Measurements from ENCODE around the gene PCSK4. TPM values are rescaled to one million over a fixed set of nuclear protein-coding genes. Genes with fewer than 3 reads are reported as not detected.
A peak's percentile ranks its signal among the peaks of the same experiment; 100 is the strongest.
"Not testable (repeated sequence)": the region's sequence is repeated elsewhere in the genome, so short reads cannot be mapped to it uniquely, and the experiment has no call there.

The PCSK4 gene
- total RNA-seq = under 1 TPM; 0.46 to 0.50 (median 0.49) TPM

DNA sequence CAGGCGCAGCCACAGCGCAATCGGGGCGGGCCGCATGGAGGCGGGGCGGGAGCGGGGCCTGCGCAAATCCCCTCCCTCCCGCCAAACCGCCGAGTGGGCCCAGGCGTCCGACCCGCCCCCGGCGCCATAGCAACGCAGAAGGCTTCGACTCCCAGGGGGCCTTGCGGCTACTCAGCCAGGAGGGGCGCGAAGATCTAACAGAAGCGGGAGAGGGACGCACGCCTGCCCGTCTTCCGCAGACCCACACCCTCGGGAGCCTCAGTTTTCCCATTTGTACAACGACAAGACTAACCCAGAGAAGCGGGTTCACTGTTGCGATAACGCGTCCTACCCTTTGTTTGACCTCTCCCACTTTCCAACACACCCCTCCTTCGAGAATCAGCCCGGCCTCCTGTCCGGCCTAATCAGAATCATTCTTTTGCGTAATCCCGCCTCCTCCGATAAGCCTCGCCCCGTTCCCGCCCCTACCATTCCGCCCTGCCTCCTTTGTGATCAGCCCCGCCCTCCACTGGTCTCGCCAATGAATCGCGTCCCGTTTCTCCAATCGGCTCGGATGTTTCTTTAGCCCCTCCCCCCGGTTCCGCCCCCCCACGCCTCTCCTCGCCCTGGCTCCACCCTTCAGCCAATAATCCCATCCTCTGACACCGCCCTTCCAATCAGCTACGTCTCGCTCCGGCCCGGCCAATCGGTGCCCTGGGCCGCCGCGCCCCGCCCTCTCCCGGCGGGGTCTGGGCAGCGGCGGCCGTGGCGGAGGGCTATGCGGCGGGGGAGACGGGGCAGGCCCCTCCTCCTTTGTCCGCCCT is at the start of gene PCSK4:
TSS of gene PCSK4 (minus strand) at position 40 of the 803 bp plus-strand sequence. CDS start at position 36, 4 bp downstream.
- Mint-ChIP-seq H3K9me3 (no peaks in the 10 kb centered on the region), H3K27me3 (ENCODE audit: low read depth) (no peaks in the 10 kb centered on the region), H3K36me3 (ENCODE audit: insufficient read depth) (no peaks in the 10 kb centered on the region), H3K4me3 (peak within 1 kb of the TSS; percentile 84), H3K4me1 (ENCODE audit: low read depth) (peaks cover 12% of the 10 kb centered on the region)
- ATAC-seq (peak; percentile 90 to 91), DNase-seq (peak; percentile 98)

DNA sequence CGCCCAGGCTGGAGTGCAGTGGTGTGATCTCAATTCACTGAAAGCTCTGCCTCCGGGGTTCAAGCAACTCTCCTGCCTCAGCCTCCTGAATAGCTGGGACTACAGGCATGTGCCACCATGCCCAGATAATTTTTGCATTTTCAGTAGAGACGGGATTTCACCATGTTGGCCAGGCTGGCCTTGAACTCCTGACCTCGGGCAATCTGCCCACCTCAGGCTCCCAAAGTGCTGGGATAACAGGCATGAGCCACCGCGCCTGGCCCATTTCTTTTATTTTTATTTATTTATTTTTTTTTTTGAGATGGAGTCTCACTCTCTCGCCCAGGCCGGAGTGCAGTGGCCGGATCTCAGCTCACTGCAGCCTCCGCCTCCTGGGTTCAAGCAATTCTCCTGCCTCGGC is 49.6 kb upstream of the PCSK4 start:
- H3K4me3 Mint-ChIP-seq; ATAC-seq; H3K4me1 Mint-ChIP-seq (ENCODE audit: low read depth); DNase-seq; H3K9me3 Mint-ChIP-seq; H3K36me3 Mint-ChIP-seq (ENCODE audit: insufficient read depth): not testable (repeated sequence)
- H3K27me3 Mint-ChIP-seq (ENCODE audit: low read depth) = peaks cover 50% of the 10 kb centered on the region

DNA sequence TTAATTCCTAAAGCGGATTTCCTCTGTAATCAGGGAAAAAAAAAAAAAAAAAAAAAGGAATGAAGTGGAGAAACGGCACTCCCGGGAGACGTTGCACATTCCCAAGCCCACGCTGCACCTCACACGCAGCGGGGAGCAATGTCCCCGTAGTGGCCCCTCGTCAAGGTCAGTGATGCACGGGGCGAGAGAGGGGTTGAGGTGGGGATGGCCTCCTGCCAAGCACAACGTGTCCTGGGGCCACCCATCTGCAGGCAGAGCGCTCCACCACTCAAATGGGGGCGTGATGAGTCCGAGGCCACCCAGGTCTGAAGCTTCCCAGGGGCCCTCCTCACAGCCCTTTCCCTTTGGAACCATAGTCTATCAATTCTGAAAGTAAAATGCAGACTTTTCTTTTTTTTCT is 48.8 kb upstream of the PCSK4 start:
- H3K4me3 Mint-ChIP-seq = no peak overlapping the region
- H3K9me3 Mint-ChIP-seq = no peaks in the 10 kb centered on the region
- ATAC-seq (no peak), DNase-seq (no peak)
- H3K27me3 Mint-ChIP-seq (ENCODE audit: low read depth) = peaks cover 47% of the 10 kb centered on the region
- no peaks in the 10 kb centered on the region for H3K36me3 Mint-ChIP-seq (ENCODE audit: insufficient read depth)
- H3K4me1 Mint-ChIP-seq (ENCODE audit: low read depth) = no peaks in the 10 kb centered on the region

DNA sequence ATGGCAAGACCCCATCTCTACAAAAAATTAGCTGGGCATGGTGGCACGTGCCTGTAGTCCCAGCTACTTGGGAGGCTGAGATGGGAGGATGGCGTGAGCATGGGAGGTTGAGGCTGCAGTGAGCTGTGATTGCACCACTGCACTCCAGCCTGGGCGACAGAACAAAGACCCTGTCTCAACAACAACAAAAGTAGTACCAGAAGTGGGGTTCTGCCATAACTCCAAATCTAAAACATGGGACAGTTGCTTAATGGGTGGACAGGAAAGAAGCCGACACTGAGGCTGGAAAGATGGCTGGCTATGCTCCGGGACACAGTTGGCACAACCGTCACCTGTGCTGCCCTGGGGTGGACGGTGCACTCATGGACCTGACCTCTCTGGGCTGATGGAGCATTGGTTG is 45.5 kb upstream of the PCSK4 start:
- not testable (repeated sequence) for DNase-seq, ATAC-seq

DNA sequence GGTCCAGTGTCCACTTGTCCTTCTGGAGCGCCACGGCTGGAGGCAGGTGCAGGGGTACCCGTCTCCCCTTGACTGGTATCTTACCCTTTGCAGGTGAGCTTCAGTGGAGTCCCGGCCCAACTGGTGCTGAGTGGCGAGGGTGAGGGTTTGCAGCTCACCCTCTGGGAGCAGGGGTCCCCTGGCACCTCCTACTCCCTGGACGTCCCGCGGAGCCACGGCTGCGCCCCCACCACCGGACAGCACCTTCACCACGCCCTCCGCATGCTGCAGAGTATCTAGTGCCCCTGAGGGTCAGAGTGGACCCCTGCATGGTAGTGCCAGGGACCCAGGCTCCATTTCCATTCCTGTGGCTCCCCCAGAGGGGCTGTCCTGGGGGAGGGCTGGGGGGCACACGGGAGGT is 44.8 kb upstream of the PCSK4 start:
- ATAC-seq = no peak
- Mint-ChIP-seq H3K9me3 (no peaks in the 10 kb centered on the region), H3K4me3 (no peak overlapping the region), H3K27me3 (ENCODE audit: low read depth) (peaks cover 36% of the 10 kb centered on the region), H3K4me1 (ENCODE audit: low read depth) (no peaks in the 10 kb centered on the region), H3K36me3 (ENCODE audit: insufficient read depth) (no peaks in the 10 kb centered on the region)
- DNase-seq = no peak

More for the DNA sequence above, 45.5 kb upstream of the PCSK4 start:
- not testable (repeated sequence) for H3K4me1 Mint-ChIP-seq (ENCODE audit: low read depth); H3K4me3 Mint-ChIP-seq; H3K9me3 Mint-ChIP-seq; H3K36me3 Mint-ChIP-seq (ENCODE audit: insufficient read depth)
- peaks cover 40% of the 10 kb centered on the region for H3K27me3 Mint-ChIP-seq (ENCODE audit: low read depth)

DNA sequence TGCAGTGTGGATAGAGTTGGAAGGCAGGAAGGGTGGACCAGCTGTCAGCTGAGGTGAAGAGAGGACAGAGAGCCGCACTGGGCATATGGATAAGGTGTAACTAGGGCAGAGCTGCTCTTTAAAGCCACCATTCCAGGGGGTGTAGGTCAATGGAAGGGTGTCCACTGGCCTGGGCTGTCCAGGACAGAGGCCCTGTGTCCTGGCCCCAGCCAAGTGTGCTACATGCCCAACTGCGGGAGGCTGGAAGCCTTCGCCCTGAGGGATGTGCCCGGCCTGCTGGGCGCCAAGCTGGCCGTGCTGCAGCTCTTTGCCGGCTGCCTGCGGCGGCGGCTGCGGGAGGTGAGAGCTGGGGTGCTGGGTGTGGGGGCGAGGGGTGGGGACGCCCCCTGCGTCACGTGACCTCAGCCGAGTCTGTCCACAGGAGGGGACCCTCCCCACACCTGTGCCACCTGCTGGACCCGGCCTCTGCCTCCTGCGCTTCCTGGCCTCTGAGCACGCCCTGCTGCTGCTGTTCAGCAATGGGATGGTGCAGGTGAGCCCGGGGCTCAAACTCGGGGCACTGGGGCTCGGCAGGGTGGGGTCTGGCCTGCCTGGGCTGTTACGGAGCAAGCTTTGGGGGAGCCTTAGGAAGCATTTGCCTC is 43.5 kb upstream of the PCSK4 start:
- DNase-seq (no peak), ATAC-seq (no peak)
- Mint-ChIP-seq H3K36me3 (ENCODE audit: insufficient read depth) (no peaks in the 10 kb centered on the region), H3K9me3 (no peaks in the 10 kb centered on the region), H3K4me3 (no peak overlapping the region), H3K27me3 (ENCODE audit: low read depth) (peaks cover 38% of the 10 kb centered on the region), H3K4me1 (ENCODE audit: low read depth) (no peaks in the 10 kb centered on the region)

DNA sequence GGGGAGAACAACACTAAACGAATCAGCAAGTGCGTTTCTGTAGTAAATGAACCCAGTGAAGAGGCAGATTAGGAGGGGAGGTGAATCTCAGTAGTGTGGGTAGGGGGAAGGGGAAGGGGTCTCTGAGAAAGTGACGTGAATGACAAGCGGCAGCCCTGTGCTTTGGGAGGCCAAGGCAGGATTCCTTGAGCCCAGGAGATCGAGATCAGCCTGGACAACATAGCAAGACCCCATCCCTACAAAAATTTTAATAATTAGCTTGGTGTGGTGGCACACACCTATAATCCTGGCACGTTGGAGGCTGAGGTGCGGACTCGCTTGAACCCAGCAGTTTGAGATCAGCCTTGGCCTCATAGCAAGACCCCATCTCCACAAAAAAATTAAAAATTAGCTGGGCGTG is 41.9 kb upstream of the PCSK4 start:
- ATAC-seq (no peak), DNase-seq (no peak)
- H3K4me1 Mint-ChIP-seq (ENCODE audit: low read depth) = no peaks in the 10 kb centered on the region
- H3K36me3 Mint-ChIP-seq (ENCODE audit: insufficient read depth) = no peaks in the 10 kb centered on the region
- H3K9me3 Mint-ChIP-seq = no peaks in the 10 kb centered on the region
- H3K4me3 Mint-ChIP-seq = no peak overlapping the region
- H3K27me3 Mint-ChIP-seq (ENCODE audit: low read depth) = peaks cover 31% of the 10 kb centered on the region

DNA sequence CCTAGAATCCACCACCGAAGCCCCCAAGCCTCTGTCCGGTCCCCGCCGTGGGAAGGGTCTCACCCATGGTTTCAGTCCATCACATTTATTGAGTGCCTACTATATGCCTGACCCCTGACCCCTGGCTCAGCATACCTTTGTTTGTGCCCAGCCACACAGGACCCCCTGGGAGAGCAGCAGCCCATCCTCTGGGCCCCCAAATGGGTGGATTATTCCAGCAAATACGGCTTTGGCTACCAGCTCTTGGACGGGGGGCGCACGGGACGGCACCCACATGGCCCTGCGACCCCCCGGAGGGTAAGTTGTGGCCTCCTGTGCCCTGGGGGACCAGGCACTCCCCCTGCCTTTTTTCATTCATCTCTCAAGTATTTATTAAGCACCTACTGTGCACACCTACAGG is 41.4 kb upstream of the PCSK4 start:
- H3K27me3 Mint-ChIP-seq (ENCODE audit: low read depth) = peaks cover 33% of the 10 kb centered on the region
- no peaks in the 10 kb centered on the region for H3K4me1 Mint-ChIP-seq (ENCODE audit: low read depth)
- DNase-seq (no peak), ATAC-seq (no peak)
- H3K9me3 Mint-ChIP-seq = no peaks in the 10 kb centered on the region
- no peak overlapping the region for H3K4me3 Mint-ChIP-seq
- no peaks in the 10 kb centered on the region for H3K36me3 Mint-ChIP-seq (ENCODE audit: insufficient read depth)

DNA sequence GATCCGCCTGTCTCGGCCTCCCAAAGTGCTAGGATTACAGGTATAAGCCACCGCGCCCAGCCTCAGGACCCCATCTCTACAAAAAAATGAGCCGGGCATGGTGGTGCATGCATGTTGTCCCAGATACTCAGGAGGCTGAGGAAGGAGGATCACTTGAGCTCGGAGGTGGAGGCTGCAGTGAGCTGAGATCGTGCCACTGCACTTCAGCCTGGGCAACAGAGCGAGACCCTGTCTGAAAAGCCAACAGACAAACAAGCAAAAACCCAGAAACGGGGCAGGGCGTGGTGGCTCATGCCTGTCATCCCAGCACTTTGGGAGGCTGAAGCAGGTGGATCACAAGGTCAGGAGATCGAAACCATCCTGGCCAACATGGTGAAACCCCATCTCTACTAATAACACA is 40.7 kb upstream of the PCSK4 start:
- H3K9me3 Mint-ChIP-seq; H3K4me1 Mint-ChIP-seq (ENCODE audit: low read depth); DNase-seq; H3K36me3 Mint-ChIP-seq (ENCODE audit: insufficient read depth); H3K4me3 Mint-ChIP-seq; ATAC-seq: not testable (repeated sequence)
- H3K27me3 Mint-ChIP-seq (ENCODE audit: low read depth) = peaks cover 38% of the 10 kb centered on the region

DNA sequence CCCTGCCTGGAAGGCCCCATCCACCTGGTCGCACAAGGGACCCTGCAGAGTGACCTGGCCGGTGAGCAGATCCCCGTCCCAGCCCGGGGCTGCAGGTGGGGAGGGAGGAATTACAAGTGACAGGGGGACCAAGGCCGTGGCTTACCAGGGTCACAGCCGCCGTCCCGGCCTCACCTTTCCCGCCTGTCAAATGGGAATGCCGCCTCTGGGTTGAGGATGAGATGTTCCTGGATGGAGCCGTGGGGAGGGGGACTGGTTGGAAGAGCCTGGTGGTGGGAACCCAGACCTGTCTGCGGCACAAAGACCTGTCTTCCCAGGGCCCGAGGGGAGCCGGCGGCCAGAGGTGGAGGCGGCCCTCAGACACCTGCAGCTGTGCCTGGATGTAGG is 39.3 kb upstream of the PCSK4 start:
- Mint-ChIP-seq H3K9me3 (no peaks in the 10 kb centered on the region), H3K36me3 (ENCODE audit: insufficient read depth) (no peaks in the 10 kb centered on the region), H3K4me1 (ENCODE audit: low read depth) (peaks cover 5% of the 10 kb centered on the region), H3K4me3 (no peak overlapping the region), H3K27me3 (ENCODE audit: low read depth) (peaks cover 44% of the 10 kb centered on the region)
- no peak for DNase-seq
- ATAC-seq = no peak

DNA sequence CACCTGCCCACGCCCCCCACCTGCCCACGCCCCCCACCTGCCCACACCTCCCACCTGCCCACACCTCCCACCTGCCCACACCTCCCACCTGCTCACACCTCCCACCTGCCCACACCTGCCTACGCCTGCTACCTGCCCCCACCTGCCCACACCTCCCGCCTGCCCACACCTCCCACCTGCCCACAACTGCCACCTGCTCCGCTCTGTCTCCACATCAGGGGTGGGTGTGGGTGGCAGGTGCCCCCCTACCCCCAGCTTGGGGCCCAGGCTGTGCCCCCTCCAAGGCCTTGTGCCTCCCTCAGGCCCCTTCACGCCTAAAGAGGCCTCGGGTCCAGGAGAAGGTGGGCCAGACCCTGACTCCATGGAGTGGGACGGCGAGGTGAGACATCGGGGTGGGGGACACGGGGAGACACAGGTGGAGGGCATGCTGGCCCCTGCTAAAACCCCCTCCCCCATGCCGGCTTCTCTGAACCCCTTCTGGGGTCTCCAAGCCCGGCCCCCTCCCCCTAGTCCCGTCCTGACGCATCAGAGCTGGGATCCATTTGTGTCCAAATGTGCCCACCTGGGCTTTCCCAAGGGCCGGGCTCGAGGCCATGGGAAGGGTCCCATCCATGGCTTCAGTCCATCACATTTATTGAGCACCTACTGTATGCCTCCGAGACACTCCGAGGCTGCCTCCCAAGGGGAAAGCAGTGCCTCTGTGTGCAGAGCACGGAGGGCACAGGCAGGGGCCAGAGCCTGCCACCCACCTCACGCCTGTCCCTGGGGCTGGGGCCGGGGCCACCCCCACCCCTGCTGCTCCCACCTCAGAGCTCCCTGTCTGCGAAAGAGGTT is 38.7 kb upstream of the PCSK4 start:
- Mint-ChIP-seq H3K36me3 (ENCODE audit: insufficient read depth) (no peaks in the 10 kb centered on the region), H3K9me3 (no peaks in the 10 kb centered on the region), H3K4me3 (no peak overlapping the region), H3K4me1 (ENCODE audit: low read depth) (peaks cover 7% of the 10 kb centered on the region), H3K27me3 (ENCODE audit: low read depth) (peaks cover 43% of the 10 kb centered on the region)
- DNase-seq (no peak), ATAC-seq (no peak)

DNA sequence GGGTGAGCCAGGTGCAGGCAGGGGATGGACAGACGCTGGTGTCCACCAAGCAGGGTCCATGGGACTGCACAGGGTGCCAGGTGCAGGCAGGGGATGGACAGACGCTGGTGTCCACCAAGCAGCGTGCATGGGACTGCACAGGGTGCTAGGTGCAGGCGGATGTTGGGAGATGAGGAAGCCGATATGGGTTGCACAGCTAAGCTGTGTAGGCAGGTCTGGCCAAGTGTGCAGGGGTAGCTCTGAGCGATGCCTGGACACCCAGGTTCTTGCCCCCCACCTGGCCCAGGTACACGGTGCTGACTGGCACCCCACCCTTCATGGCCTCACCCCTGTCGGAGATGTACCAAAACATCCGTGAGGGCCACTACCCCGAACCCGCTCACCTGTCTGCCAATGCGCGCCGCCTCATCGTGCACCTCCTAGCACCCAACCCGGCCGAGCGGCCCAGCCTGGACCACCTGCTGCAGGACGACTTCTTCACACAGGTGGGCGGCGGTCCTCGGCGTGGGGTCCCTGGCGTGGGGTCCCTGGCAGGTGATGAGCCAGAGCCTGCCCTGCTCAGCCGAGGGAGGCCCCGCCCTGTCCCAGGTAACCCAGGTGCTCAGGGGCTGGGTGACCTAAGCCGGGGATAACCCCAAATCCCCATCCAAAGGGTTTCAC is 37.6 kb upstream of the PCSK4 start:
- no peaks in the 10 kb centered on the region for H3K36me3 Mint-ChIP-seq (ENCODE audit: insufficient read depth)
- no peak overlapping the region for H3K4me3 Mint-ChIP-seq
- no peaks in the 10 kb centered on the region for H3K9me3 Mint-ChIP-seq
- H3K4me1 Mint-ChIP-seq (ENCODE audit: low read depth) = peaks cover 7% of the 10 kb centered on the region
- peaks cover 44% of the 10 kb centered on the region for H3K27me3 Mint-ChIP-seq (ENCODE audit: low read depth)
- ATAC-seq (no peak), DNase-seq (no peak)

DNA sequence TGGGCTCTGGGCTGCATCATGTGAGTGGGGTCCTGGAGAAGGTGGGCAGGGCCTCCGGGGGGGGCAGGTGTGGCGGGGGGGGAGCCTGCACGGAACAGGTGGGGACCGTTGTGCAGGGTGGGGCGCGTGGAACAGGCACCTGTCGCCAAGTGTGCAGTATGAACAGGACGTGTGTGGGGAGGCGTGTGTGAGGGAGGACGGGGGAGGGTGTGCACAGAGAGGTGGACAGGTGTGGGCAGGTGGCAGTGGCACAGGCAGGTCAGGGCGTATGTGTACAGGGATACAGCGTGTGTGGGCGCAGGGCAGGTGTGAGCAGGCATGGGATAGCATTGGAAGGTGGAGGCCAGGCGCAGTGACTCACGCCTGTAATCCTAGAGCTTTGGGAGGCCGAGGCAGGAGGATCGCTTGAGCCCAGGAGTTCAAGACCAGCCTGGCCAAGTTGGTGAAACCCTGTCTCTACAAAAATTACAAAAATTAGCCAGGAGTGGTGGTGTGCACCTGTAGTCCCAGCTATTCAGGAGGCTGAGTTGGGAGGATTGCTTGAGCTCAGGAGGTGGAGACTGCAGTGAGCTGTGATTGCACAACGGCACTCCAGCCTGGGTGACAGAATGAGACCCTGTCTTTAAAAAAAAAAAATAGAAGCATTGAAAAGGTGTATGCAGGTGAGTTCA is 37.0 kb upstream of the PCSK4 start:
- ATAC-seq (no peak), DNase-seq (no peak)
- no peak overlapping the region for H3K4me3 Mint-ChIP-seq
- H3K4me1 Mint-ChIP-seq (ENCODE audit: low read depth) = peaks cover 7% of the 10 kb centered on the region
- H3K9me3 Mint-ChIP-seq = no peaks in the 10 kb centered on the region
- H3K36me3 Mint-ChIP-seq (ENCODE audit: insufficient read depth) = no peaks in the 10 kb centered on the region
- H3K27me3 Mint-ChIP-seq (ENCODE audit: low read depth) = peaks cover 45% of the 10 kb centered on the region

Measured in activated T-cell treated with anti-CD3 and anti-CD28 coated beads, Interleukin-2, amount 50 U/mL, for 4 hours (primary cell).